GM03348 (cell line): Measurements from ENCODE around the gene APOBEC4.
A peak's percentile ranks its signal among the peaks of the same experiment; 100 is the strongest.
"Not testable (repeated sequence)": the region's sequence is repeated elsewhere in the genome, so short reads cannot be mapped to it uniquely, and the experiment has no call there.

Experiments used
- DNase-seq: peaks from one replicate; pipeline ENCODE4 v3.0.0; 2012; ENCODE audit warnings: low spot score

Gene APOBEC4

GRCh38 chr1:183633676-183634343 is 19.3 kb downstream of the APOBEC4 start:
- peak; percentile 59 for DNase-seq

- no peak for DNase-seq
Observed at GRCh38 chr1:183632964-183633363, 20.2 kb downstream of the APOBEC4 start.

DNA sequence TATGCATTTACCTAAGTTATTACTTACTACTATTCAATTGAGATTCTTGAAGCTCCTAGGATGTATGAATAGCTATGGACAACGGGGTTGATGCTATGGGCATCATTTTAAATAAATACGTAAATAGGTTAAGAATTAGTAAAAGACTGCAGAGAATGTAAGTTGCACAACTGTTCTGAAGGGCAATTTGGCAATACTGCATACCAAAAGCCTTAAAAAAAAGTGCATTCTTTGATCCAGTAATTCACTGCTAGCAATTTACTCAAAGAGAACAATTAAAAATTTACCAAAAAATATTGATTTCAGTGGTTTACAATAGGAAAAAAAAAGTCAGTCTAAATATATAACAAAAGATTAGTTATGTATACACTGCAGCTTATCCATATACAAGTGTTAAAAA is 21.0 kb downstream of the APOBEC4 start:
- peak; percentile 40 for DNase-seq

DNA sequence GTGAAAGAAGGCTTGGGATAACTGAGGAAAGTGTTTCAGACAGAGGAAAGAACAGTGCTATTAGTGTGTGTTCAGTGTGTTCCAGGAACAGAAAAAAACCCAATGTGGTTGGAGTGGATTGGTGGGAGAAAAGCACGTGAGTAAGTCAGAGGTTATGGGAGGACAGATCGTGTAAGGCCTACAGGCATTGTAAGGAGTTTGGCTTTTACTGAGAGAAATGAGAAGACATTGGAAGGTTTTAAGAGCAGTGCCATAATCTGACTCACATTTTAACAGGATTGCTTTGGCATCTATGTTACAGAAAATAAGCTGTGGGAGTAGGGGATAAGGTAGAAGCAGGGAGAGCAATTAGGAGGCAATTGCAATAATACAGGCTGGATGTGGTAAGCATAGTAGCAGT is 22.4 kb downstream of the APOBEC4 start:
- DNase-seq = peak; percentile 43

DNA sequence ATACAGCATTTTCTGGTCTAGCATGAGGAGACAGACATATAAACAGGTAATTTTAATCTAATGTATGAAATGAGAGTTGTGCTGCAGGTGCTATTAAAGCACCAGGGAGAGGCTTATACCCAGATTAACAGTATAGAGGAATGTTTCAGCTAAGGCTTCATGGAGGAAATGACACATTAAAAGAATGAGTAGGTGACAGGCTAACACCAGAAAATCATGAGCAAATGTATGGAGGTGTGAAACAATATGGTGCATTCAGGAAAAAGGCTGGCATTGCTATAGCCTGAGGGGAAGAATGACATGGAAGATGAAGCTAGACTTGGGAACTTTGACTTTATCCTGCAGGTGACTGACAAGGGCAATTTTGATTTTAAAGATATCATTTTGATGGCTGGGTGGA is 24.6 kb downstream of the APOBEC4 start:
- DNase-seq = no peak

- not testable (repeated sequence) for DNase-seq
Observed at GRCh38 chr1:183626236-183626635, 26.9 kb downstream of the APOBEC4 start.

- DNase-seq = peak; percentile 56
Observed at GRCh38 chr1:183622884-183623785, 30.0 kb downstream of the APOBEC4 start.

DNA sequence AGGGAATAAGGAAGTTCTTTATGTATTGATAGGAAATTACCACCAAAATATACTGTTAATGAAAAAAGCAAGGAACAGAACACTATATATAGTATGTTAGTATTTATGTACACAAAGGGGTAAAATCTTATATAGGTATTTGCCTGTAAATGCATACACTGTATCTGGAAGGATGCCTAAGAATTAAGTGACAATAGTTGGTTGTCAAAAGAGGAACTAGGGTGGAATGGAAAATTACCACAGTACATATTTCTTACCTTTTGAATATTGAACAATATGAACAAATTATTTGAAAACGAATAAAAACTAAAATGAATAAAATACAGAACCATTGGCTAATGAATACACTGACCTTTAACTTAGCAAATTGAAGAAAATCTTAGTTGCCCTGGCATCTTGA is 31.1 kb downstream of the APOBEC4 start:
- DNase-seq = no peak

- DNase-seq = no peak
Observed at GRCh38 chr1:183620311-183620710, 32.8 kb downstream of the APOBEC4 start.

DNA sequence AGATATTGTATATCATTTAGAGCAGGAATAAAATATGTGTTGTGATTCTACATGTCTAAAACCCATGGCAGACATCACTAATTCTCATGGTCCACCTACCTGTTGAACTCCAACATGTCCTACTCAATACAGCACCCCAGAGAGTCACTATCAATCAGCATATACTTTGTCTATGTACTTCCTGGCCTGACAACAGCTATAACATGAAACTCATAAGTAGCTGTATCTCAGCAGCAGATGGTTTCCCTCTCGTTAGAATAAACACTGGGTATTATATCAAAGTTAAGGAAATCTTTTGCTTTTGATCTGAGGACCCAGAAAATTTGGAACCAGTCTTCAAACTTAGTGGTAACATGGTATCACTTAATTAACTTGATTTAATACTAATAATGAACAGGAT is 33.3 kb downstream of the APOBEC4 start:
- DNase-seq = no peak

- not testable (repeated sequence) for DNase-seq
Observed at GRCh38 chr1:183618202-183618601, 34.9 kb downstream of the APOBEC4 start.

- DNase-seq = not testable (repeated sequence)
Observed at GRCh38 chr1:183612975-183613374, 40.1 kb downstream of the APOBEC4 start.

GRCh38 chr1:183612407-183612806 is 40.7 kb downstream of the APOBEC4 start:
- no peak for DNase-seq

DNA sequence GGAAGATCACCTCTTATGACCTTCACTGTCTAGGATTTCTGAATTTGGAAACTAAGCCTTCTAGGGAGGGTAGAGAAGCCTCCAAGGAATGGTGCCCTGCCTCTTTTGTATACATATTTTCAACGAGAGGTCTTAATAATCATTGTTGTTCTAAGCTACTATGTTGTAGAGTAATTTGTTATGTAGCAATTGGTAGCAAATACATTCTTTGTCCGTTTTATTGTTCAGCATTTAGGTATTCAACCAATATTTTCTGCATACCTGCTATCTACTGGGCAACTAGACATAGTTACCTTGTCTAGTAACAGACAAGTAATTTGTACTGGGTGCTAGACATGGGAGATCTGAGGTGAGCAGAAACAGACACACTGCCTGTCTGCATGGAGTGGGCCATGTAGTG is 42.1 kb downstream of the APOBEC4 start:
- DNase-seq = no peak

DNA sequence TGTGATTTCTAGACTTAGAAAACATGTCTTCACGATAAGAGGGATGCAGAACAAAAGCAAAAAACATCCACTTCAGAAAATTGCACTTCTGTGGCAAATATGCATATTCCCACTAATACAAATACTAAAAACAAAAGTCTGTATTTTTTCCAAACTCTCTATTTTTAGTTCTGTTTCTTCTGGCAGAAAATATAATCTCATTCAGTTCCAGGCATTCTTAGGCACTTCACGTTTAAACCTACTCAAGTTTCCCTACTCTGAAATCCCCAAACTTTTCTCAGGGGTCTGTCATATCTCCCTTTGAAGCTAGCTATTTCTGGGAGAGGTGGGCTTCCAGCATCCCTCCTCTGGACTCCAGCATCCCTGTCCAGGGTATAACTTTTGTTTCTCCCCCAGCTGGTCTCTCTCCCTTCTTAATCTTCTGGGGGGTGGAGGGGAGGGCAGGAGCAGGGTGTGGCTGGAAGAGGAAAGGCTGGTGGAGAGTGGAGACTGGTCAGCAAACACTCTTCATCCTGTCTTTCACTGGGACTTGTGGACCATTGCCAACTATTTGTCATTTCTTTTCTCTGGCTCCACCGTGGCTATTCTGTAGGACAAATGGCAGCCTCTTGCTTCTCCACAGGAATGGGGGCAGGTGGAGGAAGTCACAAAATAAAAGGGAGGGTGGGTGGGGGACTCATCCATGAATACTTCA is 43.2 kb downstream of the APOBEC4 start:
- DNase-seq = peak; percentile 57

- DNase-seq = peak; percentile 64
Observed at GRCh38 chr1:183609313-183609712, 43.8 kb downstream of the APOBEC4 start.

- DNase-seq = no peak
Observed at GRCh38 chr1:183607322-183607980, 45.7 kb downstream of the APOBEC4 start.

DNA sequence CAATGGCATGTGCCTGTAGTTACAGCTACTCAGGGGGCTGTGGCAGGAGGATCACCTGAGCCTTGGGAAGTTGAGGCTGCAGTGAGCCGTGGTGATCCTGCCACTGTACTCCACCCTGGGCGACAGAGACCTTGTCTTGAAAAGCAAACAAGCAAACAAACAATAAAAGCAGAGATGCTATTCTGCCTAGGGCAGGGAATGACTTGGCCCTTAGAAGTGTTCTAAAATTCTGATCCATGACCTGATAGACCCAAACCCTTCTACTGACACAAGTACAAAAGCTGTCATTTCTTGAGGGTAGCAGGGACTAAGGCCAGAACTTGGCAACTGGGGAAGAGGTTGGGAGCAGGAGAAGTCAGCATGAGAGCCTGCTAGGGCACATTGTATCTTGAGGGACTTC is 47.2 kb downstream of the APOBEC4 start:
- DNase-seq = no peak

GRCh38 chr1:183604815-183605214 is 48.3 kb downstream of the APOBEC4 start:
- no peak for DNase-seq

GRCh38 chr1:183604038-183604808 is 48.9 kb downstream of the APOBEC4 start:
- peak; percentile 42 for DNase-seq

DNA sequence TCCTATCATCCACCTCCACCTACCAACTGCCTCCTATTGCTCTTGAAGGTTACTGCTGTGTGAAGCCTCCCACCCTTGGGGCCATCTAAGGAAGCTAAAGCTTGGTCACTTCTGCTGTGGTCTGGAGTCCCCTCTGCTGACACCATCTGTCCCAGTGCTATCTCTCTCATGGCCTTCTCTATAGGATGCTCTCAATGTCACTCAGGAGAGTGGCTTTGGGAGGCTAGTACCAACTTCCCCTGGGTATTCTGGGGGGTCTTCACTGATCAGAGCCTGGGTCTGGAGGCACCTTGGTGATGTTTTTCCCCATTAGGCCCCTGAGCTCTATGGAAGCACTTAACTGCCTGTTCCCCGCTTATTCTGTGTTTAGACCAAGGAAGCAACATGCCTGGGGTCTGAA is 50.6 kb downstream of the APOBEC4 start:
- DNase-seq = no peak
